Raji (cell line): ENCODE data around the gene GPR176.

Source experiments
- POLR2A ChIP-seq: IDR thresholded peaks from 2 replicates; pipeline ENCODE4 v1.6.1; 2011; ENCODE audit warnings: low read depth, low read length, control low read depth; ENCODE audit not compliant: insufficient read depth

The GPR176 gene

DNA sequence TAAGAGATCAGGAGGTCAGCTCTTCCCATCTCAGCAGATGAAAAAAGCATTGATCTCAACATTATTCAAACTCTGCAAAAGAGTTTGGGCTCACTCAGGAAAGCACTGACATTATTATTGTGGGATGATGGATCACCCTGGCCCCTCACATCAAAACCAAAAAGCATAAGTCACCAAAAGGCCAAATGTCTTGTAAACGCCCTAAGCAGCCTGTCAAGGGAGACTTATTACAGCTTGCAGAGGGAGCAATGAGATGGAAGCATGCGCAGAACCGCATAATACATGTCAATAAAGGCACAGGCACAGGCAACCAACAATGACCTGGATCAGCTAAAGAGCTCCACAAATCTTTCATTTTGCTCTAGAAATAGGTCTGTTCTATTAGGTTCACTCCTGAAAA, 142.0 kb downstream of the GPR176 start:
- no peak for TF ChIP-seq POLR2A

DNA sequence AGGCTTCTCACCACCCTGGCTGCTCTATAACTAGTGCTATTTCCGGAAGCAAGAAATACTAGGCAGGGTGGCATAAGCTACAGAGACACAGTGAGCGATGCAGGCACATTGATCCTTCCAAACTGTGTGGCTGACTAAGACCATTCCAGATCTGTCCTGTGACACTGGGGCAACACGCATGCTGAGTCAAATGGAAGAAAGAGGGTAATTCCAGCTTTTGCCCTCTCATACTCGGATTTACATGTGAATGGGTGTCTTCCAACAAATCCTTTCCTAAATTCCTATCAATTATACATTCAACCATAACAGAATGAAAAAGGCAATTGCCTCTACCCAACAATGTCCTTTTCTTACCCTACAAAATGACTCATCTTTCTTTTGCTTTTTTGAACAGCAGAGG, 142.6 kb downstream of the GPR176 start:
- no peak for TF ChIP-seq POLR2A

GRCh38 chr15:39776068-39776467, 144.0 kb downstream of the GPR176 start:
- TF ChIP-seq POLR2A = no peak

DNA sequence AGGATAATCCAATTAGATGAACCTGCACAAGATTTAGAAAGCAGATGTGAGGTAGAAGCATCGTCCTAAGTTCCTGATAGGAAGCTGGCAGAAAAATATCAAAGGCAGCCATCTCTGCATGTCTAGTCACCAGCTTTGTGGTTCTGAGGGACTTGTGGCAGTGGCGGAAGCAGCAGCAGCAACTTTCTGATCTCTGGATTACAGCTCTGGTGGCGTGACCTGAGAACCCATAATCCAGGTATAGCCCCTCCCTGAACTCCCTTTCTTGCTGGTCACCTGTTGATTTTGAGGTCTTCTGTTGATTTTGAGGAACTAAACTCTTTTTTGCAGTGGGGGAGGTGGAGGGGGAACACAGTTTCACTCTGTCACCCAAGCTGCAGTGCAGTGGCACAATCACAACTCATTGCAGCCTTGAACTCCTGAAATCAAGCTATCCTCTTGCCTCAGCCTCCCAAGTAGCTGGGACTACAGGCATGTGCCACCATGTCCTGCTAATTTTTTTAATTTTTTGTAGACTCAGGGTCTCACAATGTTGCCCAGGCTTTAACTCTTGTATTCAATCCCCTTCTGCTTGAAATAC, 145.3 kb downstream of the GPR176 start:
- TF ChIP-seq POLR2A = no peak

GRCh38 chr15:39770748-39771689, 149.0 kb downstream of the GPR176 start:
- no peak for TF ChIP-seq POLR2A

DNA sequence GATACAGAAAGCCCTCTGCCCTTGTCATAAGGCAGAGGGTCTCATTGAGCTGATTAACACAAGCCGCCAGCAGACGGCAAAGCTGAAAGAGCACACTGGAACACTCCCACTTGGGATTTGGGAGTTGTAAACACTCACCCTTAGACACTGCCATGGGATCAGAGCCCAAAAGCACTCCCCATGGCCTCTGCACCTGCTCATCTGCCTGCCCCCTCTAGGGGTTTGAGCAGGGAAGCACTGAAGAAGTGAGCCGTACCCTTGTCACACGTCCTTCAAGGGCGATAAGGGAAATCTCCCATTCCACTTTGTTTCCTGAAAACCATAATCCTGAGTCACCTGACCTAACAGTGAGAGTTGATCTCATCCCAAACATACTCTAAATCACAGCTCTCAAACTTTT, 152.1 kb downstream of the GPR176 start:
- TF ChIP-seq POLR2A = no peak

DNA sequence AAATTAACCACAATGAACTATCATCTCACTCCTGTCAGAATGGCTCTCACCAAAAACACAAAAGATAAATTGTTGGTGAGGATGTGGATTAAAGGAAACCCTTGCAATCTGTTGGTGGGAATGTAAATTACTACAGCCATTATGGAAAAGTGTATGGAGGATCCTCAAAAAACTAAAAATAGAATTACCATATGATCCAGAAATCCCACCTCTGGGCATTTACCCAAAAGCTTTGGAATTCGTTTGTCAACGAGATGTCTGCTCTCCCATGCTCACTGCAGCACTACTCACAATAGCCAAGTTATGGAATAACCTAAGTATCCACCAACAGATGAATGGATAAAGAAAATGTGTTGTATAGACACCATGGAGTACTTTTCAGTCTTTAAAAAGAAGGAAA, 159.1 kb downstream of the GPR176 start:
- no peak for TF ChIP-seq POLR2A

GRCh38 chr15:39756806-39757522, 163.1 kb downstream of the GPR176 start:
- no peak for TF ChIP-seq POLR2A

- TF ChIP-seq POLR2A = no peak
Observed at GRCh38 chr15:39752991-39753390, 167.1 kb downstream of the GPR176 start.

- TF ChIP-seq POLR2A = no peak
Observed at GRCh38 chr15:39752246-39752645, 167.8 kb downstream of the GPR176 start.
